NCI-H69 (cell line): ENCODE data around the gene CSHL1.
"Not testable (repeated sequence)": the region's sequence is repeated elsewhere in the genome, so short reads cannot be mapped to it uniquely, and the experiment has no call there.

Experiments
- DNase-seq: peaks from one replicate; lab custom pipeline; 2025; lab: John Stamatoyannopoulos, UW

Gene CSHL1

DNA sequence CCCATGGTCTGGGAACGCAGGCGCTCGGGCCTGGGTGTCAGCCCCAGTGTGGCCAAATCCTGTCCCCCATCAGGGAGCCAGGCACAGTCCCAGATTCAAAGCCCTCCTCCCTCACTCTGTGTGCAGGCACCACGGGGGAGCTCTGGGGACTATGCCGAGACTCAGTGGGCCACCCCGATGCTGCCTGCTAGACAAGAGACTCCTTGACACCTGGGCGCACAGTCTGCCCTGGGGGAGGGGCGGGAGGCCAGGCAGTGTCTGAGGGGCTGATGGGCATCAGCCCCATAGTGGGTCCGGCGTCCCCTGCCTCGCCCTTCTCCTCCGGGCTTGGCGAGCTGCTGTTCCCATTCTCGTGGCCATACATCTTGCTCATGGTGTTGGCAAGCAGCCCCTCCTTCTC lies 29.5 kb upstream of the CSHL1 start:
- no peak for DNase-seq

DNA sequence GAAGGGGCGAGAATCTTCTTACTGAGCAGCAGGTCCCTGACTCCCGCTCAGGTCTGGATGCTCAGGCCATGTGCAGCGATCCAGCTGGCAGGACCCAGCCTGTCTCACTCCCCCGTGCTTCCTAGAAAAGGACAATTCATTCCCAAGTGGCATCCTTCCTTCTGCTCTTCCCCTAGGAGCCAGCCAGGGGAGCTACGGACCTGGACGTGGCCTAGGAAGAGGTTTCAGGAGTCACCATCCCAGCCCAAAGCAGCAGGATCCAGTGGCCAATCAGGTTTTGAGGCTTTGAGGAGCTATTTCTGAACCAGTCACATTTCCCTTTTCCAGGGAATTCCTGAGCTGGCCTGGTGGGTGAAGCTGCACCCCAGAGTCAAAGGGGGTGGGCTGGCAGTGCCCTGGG lies 28.8 kb upstream of the CSHL1 start:
- DNase-seq = no peak

DNA sequence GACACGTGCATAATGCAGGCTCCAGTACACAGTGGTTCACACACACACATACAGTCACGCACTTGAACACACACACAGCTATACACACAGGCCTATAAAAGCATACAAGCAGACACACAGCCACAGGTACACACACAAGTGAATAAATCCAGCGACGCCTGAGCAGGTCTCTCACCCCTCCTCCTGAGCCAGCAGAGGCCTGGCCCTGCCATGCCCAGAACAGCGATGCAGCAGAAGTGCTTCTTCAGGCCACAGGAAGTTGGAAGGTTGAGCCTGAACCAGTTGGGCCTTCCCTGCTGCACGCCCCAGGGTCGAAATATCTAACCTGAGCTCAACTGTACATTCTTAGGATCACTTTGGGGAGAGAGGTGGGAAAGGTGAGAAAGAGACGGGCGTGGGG lies 28.3 kb upstream of the CSHL1 start:
- DNase-seq = no peak

DNA sequence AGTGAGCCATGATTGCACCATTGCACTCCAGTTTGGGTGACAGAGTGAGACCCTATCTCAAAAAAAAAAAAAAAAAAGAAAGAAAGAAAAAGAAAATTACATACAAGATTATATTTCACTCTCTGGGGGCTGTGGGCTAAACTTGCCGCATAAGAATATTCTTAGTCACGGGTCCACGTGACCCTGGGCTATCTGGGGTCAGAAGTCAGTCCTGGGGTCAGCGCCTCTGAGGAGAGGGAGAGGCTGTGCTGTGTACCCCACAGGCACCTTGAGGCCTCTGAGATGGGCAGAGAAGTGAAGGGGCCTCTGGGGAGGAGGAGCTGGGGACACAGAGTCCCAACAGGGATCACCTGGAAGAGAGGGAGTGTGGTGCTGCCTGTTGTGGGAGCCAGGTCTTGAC lies 26.9 kb upstream of the CSHL1 start:
- no peak for DNase-seq

DNA sequence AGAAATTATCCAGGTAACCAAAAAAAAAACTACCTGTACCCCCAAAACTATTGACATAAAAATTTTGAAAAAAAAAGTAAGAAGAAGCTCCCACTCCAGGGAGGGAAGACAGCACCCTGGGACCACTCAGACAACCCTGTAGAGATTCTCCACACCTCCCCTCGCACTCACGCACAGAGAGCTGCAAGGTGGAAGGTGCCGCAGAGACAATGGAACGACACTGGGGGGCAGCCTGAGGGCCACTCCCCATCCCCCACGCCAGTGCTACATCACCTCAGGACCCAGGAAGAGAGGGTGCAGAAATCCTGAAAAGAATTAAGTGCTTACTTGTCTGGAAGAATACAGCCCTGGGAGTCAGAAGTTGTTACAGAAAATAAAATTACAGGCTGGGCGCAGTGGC lies 26.3 kb upstream of the CSHL1 start:
- DNase-seq = no peak

DNA sequence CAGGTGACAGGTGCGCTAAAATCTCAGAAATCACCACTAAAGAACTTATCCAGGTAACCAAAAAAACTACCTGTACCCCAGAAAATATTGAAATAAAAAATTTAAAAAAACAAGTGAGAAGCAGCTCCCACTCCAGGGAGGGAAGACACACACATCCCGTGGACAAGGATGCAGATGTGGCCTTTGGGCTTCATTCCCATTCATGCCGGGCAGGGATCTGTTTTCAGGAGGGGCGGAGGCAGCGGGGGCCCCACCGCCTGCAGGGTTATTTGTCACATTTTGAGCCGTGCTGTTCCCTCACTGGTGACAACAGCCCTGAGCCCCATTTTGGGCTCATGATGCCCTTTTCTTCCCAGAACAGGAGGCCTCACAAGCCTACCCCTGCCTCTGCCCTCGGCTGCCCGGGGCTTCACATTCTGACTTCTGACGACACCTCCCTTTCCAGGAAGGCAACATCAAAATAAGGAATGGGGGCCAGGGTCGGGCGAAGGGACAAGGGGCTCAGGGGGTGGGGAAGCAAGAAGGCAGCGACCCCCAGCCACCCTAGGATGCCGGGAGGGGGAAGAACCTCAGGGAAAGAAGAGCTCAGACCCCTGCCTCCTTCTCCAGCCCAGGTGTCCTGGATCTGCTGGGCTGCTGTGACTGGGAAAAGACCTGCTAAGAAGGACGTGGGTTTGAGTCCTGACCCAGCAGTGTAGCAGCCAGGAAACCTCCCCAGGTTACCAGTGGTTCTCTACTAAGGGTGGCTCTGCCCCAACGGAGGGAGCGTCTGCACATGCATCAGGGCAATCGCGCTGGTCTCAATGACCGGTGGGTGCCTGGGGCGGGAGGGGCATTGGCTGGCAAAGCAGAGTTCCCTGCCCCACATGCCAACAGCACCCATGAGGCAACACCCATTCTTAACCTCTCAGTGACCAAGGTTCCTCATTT lies 23.4 kb upstream of the CSHL1 start:
- no peak for DNase-seq

DNA sequence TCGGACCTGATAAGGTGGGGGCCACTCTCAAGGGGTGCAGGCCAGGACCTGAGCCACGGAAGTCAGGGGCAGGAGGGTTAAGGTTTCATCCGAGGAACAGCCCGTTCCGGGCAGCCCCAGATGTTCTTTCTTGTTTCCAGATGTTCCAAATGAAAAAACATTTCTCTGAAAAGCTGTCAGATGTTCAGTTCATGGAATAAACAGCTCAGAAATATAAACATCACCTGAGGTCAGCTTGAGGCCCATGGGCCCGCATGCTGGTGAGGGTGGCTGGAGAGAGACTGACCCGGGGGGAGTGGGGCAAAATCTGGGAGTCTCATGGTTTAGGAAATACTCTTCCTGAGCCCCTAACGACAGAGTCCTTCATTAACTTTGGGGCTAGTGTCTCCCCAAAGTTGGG lies 22.5 kb upstream of the CSHL1 start:
- DNase-seq = no peak

DNA sequence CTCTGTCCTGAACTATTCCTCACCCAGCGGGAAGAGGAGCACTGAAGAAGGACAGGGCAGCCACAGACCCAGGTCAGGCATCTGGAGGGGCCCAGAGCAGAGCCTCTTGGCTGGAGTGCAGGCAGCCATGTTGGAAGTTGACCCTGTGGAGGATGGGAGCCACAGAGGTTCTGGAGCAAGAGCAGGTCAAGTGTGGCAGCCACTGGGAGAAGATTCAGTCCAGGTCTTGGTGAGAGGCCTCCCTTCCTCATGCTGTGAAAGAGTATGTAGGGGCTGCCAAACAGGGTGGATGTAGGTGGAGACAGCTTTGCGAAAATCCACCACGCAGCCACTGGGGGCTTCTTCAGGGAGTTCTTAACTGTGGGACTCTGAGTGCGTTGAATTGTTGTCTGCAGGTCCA lies 21.7 kb upstream of the CSHL1 start:
- DNase-seq = no peak

DNA sequence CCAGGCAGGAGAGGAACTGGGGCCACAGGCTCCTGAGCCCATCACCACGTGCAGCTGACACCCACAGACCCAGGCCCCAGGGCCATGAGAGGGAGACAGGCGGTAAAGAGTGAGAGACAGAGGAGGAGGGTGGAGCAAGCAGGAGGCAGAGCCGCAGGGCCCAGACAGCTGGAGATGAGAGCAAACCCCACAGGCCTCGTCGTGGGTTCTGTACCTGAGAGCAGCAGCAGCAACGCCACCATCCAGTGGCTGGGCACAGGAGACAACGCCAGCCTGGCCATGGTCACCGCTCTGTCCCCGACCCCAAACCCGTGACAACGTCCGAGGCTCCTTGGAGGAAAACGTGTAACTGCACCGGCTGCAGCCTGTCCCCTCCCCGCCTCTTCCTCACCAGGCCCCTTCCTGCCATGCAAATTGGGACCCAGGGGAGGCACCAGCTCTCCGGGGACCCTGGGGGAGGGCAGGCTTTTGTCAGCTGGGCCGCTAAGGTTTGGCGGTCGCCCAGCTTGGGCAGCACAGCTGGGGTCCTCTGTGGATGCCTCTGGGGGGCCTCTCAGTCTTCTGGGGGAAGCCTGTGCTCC lies 21.0 kb upstream of the CSHL1 start, which contains the start of gene CD79B:
Gene CD79B (minus strand): TSS at position 351 of the 581 bp plus-strand sequence. CDS start 70 bp downstream, at position 281.
- DNase-seq = no peak

DNA sequence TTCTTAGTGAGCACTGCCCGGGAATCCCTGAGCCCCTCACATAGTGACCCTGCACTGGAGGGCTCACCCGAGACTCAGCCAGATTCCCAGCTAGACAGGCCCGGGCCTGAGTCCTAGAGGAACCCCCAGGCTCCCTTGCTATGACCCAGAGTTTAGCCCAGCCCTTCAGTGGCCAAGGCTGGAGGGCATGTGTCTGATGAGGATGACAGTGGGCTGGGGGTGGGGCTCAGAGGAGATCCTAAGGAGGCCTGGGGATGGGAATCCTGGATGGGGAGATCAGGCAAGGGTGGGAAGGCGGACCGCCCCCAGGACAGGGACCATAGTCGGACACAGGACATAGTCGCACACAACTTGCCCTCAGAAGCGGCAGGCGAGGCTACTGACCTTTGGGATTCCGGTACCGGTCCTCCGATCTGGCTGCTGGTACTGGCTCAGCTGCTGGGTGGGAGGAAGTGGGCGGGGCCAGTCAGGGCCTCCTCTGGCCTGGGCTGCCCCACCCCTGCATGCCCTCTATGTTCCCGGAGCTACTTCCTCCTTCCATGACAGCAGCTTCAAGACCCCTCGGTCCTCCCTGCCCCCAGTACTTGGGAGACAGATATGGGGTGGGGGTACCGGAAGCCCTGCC lies 20.0 kb upstream of the CSHL1 start:
- DNase-seq = no peak

DNA sequence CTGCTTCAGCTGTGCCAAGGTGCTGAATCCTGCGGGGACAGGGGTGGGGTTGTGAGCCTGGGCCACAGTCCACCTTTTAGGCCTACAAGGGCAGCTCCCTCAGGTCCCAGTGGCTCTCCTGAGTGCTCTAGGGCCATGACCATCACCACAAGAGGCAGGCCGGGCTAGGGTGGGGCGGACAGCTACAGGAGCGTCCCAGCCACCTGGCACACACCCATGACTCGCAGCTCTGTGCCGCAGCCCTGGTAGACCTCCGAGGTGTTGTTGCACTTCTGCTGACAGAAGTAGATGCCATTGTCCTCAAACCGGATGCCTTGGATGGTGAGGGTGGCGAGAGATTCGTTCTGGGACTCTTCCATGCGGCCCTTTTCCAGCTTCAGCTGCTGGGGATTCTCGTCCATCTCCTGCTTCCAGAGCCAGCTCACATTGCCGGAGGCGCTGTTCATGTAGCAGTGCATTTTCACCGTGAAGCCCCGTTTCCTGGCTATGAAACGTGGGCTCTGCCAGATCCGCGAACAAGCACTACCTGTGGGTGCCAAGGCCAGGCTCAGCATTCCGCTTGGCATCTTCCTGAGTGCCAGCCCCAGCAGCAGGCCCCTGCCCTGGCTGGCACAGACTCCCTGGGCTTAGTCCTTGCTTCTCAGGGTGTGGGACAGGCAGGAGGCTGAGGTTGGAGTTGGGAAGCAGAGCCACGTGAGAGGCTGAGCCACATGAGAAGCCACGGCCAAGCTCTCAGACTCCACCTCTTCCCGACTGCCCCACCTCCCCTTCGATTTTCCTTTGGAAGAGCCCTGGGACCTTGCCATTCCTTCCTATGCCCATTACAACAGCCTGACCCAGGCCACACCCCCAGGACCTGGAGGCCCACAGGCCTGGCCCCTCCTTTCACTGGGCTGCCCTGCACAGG lies 19.1 kb upstream of the CSHL1 start:
- DNase-seq = no peak

DNA sequence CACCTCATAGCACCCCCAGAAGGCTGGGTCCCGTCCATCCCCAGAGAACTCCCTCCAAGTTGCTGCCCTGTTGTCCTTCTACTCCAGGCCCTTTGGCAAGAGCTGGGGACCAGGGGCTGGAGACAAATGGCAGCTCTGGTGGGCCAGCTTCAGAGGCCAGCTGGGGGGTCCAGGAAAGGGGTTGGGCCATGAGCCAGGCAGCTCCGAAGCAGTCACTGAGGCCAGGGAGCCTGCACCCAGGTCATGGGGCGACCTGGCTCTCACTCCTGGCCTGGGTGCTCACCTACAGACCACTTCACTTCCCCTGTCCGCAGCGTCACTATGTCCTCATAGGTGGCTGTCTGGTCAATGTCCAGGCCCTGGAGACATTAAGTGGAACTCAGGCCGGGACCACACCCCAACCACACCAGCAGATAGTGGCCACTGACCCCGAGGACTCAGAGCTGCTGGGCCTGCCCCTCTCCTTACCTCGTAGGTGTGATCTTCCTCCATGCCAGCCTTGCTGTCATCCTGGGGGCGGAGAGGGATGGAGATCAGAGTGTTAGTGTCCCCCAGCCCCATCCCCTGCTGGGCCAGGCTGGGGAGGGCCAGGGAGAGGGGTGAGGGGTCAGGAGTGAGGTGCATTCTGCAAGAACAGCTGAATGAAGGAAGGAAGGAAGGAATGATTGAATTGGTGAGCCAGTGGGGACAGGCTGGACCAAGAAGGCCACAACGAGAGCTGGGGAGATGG lies 18.1 kb upstream of the CSHL1 start:
- no peak for DNase-seq

DNA sequence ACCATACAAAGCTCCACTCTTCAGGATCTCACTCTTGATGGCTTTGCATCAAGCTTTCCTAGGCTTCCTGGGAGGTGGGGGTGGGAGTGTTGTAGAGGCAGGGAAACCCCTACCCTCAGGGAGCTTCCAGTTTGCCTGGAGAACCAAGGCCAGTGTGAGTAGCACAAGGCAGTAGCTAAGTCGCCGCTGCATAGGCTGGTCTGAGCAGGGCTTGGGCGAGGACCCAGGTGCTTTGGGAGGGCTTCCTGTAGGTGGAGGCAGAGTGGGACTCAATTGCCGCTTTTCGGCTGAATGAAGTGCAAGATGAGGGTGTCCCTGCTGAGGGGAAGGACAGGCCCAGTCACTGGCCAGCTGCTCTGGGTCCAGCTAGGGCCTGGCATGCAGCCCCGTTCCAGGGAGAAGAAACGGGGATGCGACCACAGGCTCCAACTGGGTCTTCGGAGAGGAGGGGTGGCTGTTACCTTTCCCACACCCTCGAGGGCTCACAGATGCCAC lies 17.2 kb upstream of the CSHL1 start:
- no peak for DNase-seq

DNA sequence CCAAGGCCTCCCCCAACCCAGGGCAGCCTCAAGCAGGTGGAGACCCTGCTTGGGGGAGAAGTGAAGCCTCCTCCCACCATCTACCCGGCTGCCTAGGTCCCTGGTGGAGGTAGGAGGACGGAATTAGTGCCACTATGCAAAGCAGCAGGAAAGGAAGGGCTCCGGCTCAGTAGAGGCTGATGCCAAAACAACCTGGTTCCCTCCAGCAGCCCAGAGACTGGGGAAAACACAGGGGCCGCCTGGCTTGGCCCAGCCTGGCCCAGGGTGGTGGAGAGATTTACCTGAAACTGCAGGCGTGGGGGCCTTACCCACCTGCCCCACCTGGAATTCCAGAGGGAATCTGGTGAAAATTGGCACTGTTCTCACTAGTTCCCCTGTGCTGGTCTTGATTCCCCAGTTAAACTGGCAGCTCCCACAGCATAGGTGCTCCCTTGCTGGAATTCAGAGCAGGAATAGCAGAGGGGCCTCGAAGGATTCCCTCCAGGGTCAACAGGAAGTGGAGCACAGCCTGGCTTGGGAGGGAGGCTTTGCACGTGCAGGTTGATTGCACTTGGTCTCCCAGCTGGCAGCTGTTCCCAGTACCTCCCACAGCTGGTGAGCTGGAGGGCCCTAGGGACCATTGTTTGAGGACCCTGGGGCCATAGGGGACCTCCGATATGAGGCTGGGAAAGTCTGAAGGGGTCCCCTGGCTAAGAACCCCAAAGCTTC lies 16.6 kb upstream of the CSHL1 start:
- peak; percentile 25 for DNase-seq

DNA sequence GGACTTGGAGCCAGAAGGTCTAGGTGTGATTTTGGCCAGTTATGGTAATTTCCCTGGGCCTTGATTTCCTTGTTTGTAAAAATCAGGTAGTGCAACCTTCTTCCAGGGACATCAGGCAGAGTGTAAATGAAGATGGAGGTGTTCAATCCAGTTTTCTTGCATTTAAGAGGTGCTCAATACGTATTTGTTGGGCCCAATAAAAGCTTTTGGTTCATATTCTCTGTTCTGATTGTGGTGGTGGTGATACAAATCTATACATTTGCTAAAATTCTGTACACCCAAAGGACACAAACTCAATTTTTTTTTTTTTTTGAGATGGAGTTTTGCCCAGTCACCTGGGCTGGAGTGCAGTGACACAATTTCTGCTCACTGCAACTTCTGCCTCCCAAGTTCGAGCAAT lies 15.1 kb upstream of the CSHL1 start:
- no peak for DNase-seq

DNA sequence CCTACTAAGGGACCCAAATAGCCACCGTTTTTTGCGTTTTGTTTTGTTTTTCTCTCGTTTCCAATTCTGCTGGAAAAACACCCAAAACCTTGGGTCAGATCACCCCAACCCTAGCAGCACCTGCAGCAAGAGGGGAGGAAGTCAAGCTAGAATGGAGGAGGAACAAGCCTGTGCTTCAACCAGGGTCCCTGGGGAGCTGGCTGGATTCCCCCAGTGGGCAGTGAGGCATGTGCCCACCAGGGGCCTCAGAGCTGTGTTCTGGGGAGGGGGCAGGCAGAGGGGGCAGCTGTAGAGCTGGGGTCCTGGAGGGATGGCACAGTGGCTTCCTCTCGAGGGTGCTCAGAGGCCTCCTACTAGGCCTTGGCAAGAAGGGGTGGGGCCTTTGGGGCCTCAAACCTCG lies 14.6 kb upstream of the CSHL1 start:
- DNase-seq = no peak

DNA sequence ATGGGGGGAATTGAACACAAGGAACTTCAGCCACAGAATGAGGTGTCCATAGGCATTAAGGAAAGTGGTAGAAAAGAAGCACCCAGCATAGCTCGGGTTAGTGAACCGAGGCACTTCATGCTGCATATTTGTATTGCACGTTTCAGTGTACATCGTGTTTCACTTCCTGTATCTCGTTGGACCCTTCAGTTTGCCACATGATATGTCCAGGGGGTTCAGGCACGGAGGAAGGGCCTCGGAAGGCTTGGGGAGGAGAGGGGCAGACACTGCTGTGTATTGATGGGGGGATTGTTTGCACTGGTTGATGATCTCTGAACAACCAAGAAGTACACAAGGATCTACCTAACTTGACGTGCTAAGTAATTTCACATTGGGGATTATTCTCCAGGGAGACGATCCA lies 11.3 kb upstream of the CSHL1 start:
- not testable (repeated sequence) for DNase-seq

DNA sequence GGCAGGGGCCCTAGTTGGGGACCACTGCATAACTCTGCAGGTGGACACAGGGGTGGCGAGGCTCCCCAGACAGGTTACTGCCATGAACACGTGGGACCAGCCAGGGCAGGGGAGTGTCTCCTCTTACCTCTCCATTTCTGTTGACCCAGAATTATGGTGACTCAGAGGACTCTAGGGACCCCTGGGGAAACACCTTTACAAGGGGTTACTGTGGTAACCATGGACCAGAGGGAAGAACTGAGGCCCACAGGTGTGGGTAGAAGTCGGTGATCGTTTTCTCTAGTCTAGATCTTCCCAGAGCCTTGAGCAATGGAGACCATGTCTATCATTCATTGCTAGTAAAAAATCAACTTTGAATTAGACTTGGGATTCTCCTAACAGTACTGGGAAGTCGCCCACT lies 9.7 kb upstream of the CSHL1 start:
- peak; percentile 27 for DNase-seq

DNA sequence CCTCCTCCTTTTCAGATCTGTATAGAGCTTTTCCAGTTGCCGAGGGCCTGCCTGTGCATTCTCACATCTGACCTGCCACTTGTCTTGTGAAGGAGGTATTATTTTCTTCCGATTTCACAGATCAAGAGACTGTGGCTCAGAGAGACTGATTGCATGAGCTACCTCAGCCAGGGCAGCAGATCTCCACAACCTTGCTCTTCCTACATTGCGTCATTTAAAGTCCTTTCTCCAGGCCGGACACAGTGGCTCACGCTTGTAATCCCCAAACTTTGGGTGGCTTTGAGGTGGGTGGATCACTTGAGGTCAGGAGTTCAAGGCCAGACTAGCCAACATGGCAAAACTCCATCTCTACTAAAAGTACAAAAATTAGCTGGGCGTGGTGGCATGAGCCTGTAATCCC lies 9.0 kb upstream of the CSHL1 start:
- not testable (repeated sequence) for DNase-seq

DNA sequence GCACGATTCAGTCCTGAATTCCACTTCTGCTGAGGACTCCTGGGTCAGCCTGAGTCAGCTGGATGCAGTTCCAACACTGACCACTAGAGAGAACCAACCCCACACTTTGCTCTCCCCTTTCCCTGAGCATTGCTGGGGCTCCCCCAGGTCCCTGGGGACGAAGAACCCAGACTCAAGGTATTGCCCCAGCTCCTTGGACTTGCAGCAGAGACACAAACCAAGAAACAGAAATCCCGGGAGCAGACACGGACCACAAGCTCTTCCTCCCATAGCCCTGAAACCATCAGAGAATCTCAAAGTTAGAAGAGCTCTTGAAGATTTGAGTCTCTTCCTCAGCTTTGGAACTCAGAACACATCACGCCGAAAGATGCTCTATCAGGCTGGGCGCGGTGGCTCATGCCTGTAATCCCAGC lies 8.3 kb upstream of the CSHL1 start:
- peak; percentile 62 for DNase-seq
